Endothelial cell of hepatic sinusoid (primary cell): ENCODE results near the gene GIPC1.
"Not testable (repeated sequence)": the region's sequence is repeated elsewhere in the genome, so short reads cannot be mapped to it uniquely, and the experiment has no call there.

Experiments
- in situ Hi-C: cut with HindIII; loops from 2 replicates; pipeline ENCODE4 v1.10.0; 2017; ENCODE audit warnings: low sequenced_read_pairs

GIPC1 gene

DNA sequence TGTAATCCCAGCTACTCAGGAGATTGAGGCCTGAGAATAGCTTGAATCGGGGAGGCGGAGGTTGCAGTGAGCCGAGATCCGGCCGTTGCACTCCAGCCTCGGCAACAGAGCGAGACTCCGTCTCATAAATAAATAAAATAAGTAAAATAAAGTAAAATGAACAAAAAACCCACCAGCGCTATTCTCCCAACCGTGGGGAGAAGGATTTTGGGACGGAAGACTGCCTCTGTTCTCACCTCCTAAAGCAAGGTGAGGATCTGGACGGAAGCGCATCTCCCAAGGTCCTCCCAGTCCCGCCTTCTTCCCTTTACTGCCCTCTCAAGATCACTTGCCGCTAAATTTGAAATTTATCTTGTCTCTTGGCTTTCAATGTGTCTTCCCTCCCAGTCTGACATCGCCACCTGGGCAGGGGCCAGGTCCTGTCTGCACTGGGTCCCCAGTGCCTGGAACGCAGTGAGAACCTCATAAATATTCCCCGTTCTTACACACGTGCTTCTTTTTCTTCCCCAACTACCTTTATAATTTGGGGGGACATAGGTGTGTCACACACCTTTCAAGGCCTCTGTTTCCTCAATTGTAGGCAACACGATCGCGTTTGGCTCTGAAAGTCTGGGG is 23.4 kb upstream of the GIPC1 start:
- in situ Hi-C loops, result loop anchor here (5.0 kb wide), 1 partner anchor 107 kb away; no protein-coding TSS in a partner anchor

GRCh38 chr19:14517840-14518505 is 22.0 kb upstream of the GIPC1 start, which contains the start of gene DNAJB1:
DNAJB1 (minus strand) TSS chr19:14518397; CDS start chr19:14518349, 48 bp downstream.
- in situ Hi-C loops, result loop anchor here (5.0 kb wide), 1 partner anchor 106 kb away; no protein-coding TSS in a partner anchor

GRCh38 chr19:14517446-14517839 is 21.5 kb upstream of the GIPC1 start:
- in situ Hi-C loops, result loop anchor here (5.0 kb wide), 1 partner anchor 105 kb away; no protein-coding TSS in a partner anchor

DNA sequence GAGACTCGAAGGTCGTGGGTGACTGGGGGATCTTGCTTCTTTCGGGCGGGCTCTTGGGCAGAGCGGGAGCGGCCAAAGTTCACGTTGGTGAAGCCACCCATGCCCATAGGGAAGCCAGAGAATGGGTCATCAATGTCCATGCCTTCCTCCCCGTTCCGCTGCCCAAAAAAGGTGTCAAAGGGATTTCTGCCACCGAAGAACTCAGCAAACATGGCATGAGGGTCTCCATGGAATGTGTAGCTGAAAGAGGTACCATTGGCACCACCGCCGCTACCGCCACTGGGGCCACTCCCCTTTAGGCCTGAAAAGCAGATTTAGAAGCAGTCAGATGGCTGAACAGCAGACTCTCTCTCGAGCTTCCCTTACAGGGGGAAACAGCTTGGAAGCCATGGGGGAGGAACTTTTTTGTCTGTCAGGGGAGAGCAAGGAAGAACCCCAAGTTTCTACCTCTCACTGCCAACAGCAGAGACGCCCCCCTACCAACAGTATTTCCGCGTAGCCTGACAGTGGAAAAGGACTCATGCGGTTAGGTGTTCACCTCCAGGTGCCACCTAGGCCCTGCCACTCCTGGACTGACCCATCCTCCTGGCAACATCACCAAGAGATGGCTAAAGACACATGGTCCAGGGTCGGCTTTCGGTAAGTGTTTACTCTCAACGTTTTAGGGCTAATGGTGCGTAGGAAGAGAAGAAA is 21.0 kb upstream of the GIPC1 start:
- in situ Hi-C loops, result loop anchor here (5.0 kb wide), 1 partner anchor 105 kb away; no protein-coding TSS in a partner anchor

GRCh38 chr19:14516048-14516534 is 20.2 kb upstream of the GIPC1 start:
- in situ Hi-C loops, result loop anchor here (5.0 kb wide), 1 partner anchor 104 kb away; no protein-coding TSS in a partner anchor

DNA sequence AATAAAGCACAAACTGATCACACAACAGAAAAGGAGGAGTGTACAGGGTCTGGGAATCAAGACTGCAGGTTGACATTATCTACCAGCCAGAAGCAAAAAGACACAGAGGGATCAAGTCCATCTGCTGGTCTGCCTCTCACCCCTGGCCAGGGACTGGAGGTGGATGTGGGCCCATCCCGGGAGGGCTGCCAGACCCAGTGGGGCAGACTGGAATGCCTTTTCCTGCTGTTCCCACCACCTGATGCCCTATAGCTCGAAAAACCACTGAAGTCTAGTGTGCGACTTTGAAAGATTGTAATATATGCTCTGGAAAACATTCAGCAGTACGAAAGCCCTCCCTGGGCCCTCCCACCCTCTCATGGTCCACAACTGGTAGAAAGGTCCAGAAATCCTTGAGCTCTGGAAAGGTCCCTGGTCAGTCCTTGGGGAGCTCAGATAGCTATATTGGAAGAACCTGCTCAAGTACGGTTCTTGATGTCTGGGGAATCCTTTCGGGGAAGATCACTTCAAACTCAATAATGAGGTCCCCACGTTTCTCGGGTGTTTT is 19.6 kb upstream of the GIPC1 start:
- in situ Hi-C loops, result loop anchor here (5.0 kb wide), 1 partner anchor 103 kb away; no protein-coding TSS in a partner anchor

DNA sequence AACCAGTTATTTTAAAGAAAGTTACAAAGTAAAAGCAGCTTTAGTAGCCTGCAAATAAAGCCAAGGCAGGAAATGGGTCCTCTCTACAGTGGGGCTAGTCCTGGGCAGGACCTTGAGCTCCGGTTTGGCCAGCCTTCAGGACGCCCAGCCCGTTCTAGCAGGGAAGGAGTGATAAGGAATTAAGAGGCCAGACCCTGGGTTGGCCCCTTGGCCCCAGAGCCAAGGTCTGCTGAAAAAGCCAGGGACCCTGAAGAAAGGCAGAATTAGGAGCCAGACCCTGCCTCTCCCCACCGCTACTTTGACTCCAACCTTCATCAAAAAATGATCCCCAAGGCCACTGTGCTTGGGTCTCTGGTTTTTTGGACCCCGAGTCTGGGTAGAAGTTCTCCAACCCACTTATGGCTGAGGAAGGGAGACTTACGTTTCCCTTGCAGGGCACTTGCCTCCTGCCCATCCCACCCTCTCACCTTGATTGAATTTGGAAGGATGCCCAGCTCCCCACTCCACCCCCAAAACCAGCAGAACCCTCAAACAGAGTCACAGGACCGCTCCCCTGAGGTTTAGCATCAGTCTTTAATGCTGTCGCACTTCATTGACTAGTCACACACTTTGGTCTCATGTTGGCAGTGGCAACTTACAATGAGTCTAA is 18.4 kb upstream of the GIPC1 start:
- in situ Hi-C loops, result no loop called here

GRCh38 chr19:14512406-14512961 is 16.6 kb upstream of the GIPC1 start:
- in situ Hi-C loops, result no loop called here

GRCh38 chr19:14511229-14511593 is 15.3 kb upstream of the GIPC1 start:
- in situ Hi-C loops, result no loop called here

- in situ Hi-C loops, result no loop called here
Measured at GRCh38 chr19:14510311-14511228, 14.6 kb upstream of the GIPC1 start.

DNA sequence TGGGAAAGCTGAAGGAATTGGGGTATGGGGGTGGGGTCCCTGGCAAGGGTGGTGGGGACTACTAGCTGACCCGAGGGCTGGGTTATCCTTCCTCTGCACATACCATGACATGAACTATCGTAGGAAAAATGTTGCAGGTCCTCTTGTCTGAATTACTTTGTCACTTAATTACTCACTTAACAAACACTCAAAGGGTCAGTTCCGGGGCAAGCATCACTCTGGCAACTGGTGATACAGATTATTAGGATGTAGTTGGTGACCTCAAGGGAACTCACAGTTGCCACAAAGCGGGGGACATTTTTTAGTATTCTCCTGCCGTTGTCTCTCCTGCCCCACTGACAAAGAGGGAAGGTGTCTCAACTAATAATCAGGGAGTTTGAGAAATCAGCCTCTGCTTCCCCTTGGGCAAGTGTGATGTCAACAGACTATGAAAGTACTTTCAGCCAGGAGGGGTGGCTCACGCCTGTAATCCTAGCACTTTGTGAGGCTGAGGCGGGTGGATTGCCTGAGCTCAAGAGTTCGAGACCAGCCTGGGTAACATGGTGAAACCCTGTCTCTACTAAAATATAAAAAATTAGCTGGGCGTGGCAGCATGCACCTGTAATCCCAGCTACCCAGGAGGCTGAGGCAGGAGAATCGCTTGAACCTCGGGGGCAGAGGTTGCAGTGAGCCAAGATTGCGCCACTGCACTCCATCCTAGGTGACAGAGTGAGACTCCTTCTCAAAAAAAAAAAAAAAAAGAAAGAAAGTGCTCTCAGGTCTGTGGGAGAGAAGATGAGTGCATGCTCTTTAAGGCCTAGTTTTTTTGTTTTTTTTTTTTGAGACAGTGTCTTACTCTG is 12.0 kb upstream of the GIPC1 start:
- in situ Hi-C loops, result no loop called here

- in situ Hi-C loops, result no loop called here
Measured at GRCh38 chr19:14505488-14506239, 9.7 kb upstream of the GIPC1 start.

- in situ Hi-C loops, result not testable (repeated sequence)
Measured at GRCh38 chr19:14504575-14504974, 8.6 kb upstream of the GIPC1 start.

DNA sequence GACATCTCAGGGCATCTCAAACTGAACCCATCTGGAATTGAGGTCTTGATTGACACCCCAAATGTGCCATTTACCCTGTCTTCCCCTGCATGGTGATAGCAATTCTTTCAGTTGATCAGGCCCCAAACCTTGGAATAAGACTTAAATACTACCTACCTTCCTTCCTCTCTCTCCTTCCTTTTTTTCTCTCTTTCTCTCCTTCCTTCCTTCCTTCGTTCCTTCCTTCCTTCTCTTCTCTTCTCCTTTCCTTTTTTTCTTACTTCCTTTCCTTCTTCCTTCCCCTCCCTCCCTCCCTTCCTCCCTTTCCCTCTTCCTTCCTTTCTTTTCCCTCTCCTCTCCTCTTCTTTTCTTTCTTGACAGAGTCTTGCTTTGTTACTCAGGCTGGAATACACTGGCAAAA is 7.4 kb upstream of the GIPC1 start:
- in situ Hi-C loops, result no loop called here

DNA sequence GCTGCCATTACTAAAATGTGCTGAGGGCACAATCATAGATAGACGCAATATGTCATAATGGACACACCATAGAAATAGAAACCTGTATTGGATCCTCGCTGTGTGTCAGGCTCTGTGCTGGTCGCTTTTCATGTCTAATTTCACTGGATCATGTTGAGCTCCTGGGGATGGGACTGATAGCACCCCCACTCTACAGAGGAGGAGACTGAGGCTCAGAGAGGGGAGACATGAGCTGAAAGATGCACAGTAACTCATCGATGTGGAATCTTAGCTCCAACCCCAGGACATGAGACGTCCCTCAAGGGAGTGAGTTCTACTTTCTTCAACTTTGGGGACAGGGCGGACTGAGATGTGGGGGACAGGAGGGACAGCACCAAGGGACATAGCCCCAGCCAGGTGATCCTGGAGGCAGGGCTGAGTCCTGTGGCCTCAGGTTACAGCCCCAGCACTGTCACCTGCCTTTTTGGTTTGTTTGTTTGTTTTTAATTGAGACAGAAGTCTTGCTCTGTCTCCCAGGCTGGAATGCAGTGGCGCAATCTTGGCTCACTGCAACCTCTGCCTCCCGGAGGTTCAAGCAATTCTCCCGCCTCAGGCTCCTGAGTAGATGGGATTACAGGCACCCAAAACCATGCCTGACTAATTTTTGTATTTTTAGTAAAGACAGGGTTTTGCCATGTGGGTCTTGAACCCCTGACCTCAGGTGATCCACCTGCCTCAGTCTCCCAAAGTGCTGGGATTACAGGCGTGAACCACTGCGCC is 6.6 kb upstream of the GIPC1 start:
- in situ Hi-C loops, result no loop called here

GRCh38 chr19:14497228-14497921 is 1.4 kb upstream of the GIPC1 start:
- in situ Hi-C loops, result no loop called here
